ENCODE measurements around the gene LGALS3BP. TPM values are rescaled to one million over a fixed set of nuclear protein-coding genes. Genes with fewer than 3 reads are reported as not detected.
"Not testable (repeated sequence)": the region's sequence is repeated elsewhere in the genome, so short reads cannot be mapped to it uniquely, and the experiment has no call there.

LGALS3BP gene, protein sequence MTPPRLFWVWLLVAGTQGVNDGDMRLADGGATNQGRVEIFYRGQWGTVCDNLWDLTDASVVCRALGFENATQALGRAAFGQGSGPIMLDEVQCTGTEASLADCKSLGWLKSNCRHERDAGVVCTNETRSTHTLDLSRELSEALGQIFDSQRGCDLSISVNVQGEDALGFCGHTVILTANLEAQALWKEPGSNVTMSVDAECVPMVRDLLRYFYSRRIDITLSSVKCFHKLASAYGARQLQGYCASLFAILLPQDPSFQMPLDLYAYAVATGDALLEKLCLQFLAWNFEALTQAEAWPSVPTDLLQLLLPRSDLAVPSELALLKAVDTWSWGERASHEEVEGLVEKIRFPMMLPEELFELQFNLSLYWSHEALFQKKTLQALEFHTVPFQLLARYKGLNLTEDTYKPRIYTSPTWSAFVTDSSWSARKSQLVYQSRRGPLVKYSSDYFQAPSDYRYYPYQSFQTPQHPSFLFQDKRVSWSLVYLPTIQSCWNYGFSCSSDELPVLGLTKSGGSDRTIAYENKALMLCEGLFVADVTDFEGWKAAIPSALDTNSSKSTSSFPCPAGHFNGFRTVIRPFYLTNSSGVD
- polyA plus RNA-seq = 100 to 1,000 TPM; 104 to 220 (median 144) TPM

DNA sequence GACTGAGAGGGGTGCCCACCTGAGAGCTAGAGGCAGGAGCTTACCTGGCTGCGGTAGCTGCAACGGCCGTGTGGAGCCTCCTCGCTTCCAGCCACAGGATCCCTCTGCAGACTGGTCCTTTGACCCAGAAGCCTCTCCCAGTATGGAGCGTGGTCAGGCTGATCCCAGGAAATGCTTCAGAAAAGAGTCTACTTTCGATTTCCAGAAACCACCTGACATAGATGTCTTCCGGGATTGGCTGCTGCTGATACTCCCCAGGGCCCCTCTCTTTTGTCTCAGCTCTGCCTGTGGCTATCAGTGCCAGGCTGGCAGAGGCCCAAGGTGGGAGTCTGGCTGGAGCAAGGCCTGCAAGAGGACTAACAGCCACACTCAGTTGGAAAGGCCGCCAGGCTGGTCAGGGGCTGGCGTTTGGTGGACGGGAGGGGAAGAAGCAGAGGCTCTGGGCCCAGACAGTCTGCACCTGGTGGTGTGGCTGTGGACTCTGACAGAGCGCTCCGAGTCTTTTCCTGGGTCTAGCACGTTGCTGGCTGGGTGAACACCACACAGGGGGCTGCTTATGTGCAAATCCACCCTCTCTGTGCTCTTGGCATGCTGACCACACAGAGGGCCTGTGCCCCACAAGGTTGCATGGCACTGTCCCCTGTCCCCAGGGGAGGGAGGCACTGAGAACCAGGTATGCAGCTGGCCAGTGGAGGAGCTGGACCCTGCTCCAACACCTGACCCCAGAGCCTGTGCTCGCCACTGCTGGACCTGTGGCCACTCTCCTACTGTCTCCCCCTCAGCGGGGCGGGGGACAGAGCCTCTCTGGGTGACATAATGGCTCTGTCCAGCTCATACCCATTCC, at the start of gene LGALS3BP:
LGALS3BP (minus strand) TSS at position 144 of the 844 bp plus-strand sequence. CDS start 2,732 bp downstream, outside the sequence.
- WGBS, 3 donors = 38 to 53% (median 43%) methylated on average over 16 of the region's 16 CpGs
- no peak within 1 kb of the TSS for H3K27ac ChIP-seq (ENCODE audit: low read depth, low read length)

DNA sequence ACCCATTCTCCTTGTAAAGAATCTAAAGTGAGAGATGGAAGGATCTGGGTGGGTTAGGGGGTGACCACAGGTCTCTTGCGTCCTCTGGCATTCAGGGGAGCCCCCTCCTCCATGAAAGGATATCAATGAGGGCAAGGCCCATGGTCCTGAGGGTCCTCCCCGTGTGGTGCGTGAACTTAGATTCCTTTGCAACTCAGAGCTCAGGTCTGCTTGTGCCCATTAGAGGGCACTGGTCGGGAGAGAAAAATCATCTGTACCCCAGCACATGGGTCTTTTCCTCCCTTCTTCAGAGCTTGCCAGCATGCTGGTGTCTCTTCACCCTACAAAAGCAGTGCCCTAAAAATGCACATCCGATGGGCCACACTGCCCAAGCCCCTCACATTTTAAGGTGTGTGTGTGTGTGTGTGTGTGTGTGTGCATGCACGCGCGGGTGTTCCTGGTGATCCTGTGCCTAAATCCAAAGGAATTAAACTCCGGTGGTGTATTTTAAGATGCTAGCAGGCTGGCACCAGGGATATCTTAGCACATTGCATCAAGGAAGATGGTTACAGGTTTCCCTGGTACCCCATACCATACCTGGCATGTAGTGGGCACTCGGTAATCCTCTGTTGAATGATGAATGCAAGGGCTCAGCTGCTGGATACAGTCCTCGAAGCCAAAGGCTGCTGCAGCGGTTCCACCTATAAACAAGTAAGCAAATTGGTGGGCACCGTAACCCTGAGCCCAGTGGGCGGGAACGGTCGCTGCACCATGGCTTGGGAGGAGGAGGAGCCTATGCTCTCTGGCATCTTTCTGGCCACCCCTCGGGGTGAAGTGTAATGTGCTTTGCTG, 49.0 kb upstream of the LGALS3BP start:
- H3K27ac ChIP-seq (ENCODE audit: low read depth, low read length) = no peak overlapping the region
- WGBS, 3 donors = 70 to 84% (median 79%) methylated on average over 17 of the region's 17 CpGs

DNA sequence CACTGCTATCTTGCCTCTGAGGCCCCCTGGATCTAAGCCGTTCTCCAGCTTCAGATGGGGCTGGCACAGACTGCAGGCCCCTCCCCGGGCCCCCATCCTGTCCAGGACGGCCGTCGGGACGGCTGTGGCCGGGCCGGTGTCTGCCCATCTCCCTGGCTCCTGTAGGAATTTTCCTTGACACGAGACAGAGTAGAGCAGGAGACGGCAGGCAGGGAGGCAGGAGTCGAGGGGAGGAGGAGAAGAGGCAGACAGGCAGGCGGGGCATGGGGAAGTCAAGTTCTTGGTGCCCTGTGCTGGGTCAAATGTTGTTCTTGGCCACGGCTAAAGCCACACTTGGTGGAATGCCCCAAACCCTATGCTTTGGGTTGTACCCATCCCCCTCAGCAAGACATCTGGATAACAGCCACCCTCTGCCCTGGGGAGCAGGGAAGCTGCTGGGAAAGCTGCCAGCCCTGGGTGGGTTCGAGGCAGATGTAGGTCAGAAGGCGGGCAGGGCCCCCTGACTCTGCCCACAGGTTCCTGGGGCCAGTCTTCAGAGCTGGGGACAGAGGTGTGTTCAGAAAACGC, 48.3 kb upstream of the LGALS3BP start:
- 21 to 33% (median 26%) methylated on average over 16 of the region's 16 CpGs for WGBS, 3 donors
- peak overlapping the region; percentile 13 for H3K27ac ChIP-seq (ENCODE audit: low read depth, low read length)

DNA sequence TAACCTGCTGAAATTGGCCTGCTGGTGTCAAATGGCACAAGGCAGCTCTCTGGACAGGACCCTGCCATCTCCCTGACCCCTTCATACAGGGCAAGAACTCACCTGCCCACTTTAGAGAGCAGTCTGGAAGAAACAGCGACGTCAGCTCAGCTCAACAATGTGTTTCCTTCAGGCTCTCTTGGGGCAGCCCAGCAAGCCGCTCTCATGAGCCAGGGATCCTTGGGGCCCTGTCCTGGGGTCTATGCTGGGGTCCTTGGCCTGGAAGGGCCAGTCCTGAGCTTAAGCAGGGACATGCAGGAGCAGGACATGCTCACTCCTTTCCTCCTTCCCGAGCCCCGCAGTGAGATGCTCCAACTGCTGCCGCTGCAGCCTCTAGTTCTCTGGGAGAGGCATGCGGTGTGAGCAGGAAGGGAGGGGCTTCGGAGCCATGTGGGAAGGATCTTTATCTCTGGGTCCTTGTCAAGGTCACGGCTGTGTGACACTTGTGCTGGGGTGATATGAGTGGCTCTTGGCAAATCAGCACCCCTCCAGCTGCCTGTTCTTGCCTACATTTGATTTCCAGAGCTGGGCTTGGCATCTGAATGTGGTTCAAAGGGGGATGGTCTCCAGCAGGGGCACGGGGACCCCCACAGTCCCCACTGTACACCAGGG, 47.7 kb upstream of the LGALS3BP start:
- H3K27ac ChIP-seq (ENCODE audit: low read depth, low read length) = peak overlapping the region; percentile 80
- 22 to 42% (median 37%) methylated on average over 9 to 10 of the region's 10 CpGs for WGBS, 3 donors

DNA sequence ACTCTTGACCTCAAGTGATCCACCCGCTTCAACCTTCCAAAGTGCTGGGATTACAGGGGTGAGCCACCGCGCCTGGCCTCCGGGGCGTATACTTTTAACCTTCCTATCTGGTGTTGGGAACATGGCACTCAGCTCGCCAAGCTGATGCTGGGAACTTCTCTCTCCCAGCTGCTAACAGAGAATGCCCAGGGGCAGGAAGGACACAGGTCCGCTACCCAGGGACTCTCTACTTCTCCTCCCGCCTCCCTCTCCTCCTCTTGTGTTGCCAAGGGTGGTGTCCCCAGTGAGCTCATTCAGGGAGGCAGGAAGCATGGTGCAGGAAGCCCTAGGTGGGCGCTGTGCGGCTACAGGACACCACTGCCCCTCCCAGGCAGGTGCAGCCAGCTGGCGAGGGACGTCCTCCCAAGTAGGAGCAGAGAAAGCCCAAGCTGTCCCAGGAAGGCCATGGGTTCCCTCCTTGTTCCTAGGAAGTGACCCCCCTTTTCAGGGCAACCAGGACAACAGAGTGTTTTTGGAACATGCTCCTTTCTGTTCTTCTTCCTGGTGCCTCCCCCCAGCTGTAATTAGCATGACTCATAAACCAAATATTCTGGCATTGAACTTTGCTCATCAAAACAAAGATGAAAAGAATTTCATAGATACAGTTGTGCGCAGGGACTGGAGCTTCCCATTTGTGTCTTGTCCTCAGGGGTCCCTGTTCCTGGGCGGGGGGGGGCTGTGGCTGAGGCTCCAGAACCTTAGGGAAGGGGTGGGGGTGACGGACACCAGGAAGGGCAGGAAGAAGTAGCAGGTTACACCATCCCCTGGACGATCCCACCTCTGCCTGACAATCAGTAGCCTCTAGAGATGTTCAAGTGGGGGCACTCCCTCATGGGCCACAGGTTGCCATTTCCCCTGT, 46.9 kb upstream of the LGALS3BP start:
- WGBS, 3 donors = 55 to 74% (median 59%) methylated on average over 16 of the region's 16 CpGs
- peak overlapping the region; percentile 80 for H3K27ac ChIP-seq (ENCODE audit: low read depth, low read length)

DNA sequence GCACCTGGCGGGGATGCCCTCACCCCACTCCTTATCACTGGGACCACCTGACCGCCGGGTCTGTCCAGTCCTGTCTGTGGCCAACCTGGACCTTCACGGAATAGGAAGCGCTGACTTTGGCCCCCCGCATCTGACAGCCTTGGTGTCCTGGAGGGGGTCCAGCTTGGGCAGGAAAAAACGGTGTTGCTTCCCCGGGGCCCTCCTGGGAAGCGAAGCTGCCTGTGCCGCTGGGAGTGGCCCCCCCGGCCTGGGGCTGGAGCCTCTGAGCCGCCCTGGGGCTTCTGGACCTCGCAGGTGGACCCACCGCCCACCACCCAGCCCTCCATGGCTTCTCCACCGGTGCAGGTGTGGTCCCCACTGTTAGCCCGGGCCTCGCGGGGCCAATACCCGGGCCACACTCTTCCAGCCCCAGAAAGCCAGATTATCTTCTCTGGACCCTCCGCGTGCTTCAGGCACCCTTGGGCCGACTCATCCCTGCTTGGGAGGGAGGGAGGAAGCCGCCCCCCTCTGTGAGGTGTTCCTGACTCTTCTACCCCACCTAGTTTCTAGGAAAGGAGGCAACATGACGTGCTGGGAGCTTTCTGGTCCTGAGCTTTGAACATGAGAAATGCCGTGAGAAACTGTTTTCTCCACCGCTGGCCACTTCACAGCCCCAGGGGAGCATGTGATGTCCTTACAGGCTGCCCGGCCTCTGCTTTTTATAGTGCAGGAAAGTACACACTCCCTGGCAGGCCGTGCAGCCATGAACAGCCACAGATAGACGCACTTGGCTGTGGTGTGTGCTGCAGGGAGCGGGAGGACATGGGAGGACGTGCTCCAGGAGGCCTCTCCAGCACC, 45.4 kb upstream of the LGALS3BP start:
- 41 to 65% (median 50%) methylated on average over 31 of the region's 31 CpGs for WGBS, 3 donors
- no peak overlapping the region for H3K27ac ChIP-seq (ENCODE audit: low read depth, low read length)

DNA sequence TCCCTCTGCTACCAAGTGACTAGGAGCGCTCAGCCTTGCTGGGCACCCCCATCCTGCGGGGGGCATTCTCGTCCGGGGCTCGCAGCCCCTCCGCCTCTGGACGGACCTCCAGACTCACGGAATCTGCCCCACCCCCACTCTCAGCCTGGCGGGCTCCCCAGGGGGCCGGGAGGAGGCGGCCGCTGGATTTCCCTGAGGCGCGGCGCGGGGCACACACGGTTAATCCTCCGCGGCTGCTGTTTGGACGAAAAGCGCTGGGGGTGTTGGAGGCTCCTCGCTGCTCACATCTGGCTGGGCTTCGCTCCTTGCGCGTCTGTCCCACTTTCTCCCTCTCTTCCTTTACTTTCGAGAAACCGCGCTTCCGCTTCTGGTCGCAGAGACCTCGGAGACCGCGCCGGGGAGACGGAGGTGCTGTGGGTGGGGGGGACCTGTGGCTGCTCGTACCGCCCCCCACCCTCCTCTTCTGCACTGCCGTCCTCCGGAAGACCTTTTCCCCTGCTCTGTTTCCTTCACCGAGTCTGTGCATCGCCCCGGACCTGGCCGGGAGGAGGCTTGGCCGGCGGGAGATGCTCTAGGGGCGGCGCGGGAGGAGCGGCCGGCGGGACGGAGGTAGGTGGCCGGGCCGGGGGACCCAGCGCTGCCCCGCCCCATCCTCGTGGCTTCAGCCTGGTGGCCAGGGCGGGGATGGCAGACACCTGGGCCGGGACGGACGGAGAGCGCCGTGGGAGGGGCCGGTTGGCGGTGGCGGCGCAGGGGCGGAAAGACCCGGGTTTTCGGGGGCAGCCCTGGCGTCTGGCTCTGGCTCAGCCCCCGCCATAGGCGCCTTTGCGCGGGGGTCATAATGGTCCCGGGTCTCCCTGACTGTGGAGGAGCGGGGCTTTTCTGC, 44.4 kb upstream of the LGALS3BP start, which contains the start of gene C1QTNF1:
C1QTNF1 (plus strand) TSS at position 284 of the 886 bp plus-strand sequence. CDS start 19,800 bp downstream, outside the sequence.
- WGBS, 3 donors = 2% methylated on average over 70 to 77 of the region's 77 CpGs
- peak within 1 kb of the TSS; percentile 77 for H3K27ac ChIP-seq (ENCODE audit: low read depth, low read length)

DNA sequence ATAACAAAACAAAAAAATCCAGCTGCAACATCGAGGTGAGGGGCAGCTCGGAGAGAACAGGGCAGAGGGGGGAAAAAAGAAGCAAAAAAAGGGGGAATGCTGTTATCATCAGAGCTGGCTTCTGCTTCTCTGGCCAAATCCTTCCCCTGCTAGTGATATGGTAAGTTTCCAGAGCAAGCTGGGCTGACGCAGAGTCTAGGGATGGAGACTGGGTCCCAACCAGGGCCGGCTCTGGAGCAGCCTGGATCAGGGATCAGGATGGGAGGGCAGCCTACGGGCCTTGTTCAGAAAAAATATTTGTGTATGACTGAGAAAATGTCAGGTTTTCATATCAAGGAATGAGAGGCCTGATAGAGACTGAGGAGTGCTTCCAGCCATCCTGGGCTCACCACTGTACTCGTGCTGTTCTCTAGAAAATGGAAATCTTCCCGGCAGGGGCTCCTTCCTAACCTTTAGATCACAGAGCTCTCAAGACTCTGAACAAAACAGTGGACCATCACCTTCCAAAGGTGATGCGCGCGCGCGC, 43.5 kb upstream of the LGALS3BP start:
- H3K27ac ChIP-seq (ENCODE audit: low read depth, low read length) = peak overlapping the region; percentile 77
- WGBS, 3 donors = 78 to 84% (median 83%) methylated on average over 12 of the region's 12 CpGs

DNA sequence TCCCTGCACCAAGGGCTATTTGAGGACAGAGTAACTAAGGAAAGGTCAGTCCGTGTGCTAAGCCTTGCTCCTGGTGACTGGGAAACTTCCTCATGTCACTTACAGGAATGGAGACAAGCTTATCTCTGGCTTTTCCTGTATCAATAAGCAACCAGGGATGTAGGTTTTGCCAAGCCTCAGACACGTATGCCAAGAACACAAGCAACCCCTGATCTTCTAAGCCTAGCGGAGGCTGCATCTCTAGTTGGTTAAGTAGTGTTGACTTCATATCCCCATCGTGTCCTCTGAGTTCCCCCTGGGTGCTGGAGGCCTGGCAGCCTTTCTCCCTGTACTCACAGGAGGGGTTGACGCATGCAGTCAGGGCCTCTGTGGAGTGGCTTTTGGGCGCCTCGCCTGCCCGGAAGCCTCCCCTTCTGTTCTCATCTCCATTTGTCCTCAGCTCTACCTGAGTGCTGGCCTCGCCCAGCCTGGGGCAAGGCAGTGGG, 42.8 kb upstream of the LGALS3BP start:
- H3K27ac ChIP-seq (ENCODE audit: low read depth, low read length) = peak overlapping the region; percentile 77
- WGBS, 3 donors = 56 to 69% (median 65%) methylated on average over 9 of the region's 9 CpGs

DNA sequence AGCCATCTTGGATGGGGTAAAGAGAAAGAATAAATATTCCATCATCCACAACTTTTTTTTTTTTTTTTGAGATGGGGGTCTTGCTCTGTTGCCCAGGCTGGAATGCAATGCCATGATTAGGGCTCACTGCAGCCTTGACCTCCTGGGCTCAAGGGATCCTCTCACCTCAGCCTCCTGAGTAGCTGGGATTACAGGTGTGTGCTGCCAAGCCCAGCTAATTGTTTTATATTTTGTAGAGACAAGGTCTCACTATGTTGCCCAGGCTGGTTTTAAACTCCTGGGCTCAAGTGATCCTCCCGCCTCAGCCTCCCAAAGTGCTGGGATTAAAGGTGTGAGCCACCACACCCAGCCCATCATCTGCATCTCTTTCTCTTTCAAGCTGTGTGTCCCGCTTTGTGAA, 42.2 kb upstream of the LGALS3BP start:
- WGBS, 3 donors = 87 to 95% (median 93%) methylated on average over 2 of the region's 2 CpGs
- not testable (repeated sequence) for H3K27ac ChIP-seq (ENCODE audit: low read depth, low read length)

DNA sequence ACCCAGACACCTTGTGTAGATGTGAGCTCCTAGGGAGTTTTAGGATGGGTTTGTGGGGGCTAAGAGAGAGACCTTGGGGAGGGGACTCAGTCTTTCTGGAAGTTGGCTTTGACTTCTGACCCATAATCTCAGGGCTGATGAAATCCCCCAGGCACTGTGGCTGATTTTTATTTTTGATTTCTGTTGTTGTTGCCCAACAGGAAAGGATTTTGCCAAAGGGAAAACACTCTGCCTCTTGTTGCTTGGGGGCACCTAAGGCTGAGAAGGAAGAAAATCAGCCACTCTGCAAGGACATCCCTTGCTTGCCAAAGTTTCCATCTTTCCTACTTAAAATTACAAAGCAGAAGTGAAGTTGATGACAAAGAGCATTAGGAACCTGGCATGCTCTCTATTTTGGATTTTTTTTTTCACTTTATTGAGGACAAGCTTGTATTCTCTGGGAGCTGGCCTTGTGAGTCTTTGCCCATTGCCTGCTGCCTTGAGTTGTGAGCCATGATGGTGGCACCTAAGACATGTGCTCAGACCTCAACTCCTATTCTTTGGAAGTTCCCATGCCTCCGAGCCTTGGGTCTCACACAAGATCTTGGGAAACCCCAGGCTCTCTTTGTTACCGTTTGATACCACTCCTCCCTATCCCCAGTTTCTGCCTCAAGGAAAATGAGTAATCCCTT, 41.0 kb upstream of the LGALS3BP start:
- WGBS, 3 donors = 48 to 80% (median 54%) methylated on average over 2 of the region's 2 CpGs
- peak overlapping the region; percentile 19 for H3K27ac ChIP-seq (ENCODE audit: low read depth, low read length)

DNA sequence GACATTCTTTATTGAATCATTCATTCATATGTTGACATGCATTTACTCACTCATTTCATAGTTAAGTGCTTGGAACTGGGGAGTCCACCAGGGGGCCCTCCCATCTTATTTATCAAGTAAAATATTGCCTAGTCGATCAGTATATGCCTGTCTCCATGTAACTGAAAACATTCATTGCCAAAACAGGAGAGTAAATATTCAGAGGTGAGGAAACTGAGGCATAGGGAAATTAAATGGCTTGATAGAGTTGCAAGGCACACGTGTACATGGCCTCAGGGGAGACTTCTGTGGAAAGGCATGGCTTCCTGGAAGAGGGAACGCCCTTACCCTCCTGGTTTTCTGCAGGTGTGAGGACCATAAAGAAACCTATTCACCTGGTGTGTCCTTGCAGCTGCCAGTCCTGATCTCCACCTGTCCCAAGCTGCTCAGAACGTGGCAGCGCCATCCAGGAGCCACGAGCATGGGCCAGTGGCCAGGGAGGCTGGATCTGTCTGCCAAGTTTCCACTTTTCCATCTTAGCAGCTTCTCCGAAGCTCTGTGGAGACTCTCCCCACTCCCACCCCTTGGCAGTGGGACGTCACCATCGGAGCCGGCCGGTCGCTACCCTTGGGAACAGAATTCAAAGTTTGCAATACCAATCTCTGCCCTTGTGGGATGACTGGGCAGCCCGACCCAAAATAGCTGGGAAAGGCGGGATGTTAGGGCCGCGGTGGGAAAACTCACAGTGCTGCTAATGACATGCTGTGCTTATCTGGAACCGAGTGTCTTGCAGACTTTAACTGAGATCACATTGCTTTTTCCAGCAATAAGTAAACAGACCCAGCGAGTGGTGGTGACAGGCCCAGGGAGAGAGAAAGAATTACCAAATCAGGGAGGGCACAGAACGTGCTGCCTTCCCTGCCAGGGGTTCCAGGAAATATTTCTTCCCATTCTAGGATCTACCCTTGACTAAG, 40.2 kb upstream of the LGALS3BP start:
- 14 to 39% (median 29%) methylated on average over 19 of the region's 19 CpGs for WGBS, 3 donors
- peak overlapping the region; percentile 19 for H3K27ac ChIP-seq (ENCODE audit: low read depth, low read length)

DNA sequence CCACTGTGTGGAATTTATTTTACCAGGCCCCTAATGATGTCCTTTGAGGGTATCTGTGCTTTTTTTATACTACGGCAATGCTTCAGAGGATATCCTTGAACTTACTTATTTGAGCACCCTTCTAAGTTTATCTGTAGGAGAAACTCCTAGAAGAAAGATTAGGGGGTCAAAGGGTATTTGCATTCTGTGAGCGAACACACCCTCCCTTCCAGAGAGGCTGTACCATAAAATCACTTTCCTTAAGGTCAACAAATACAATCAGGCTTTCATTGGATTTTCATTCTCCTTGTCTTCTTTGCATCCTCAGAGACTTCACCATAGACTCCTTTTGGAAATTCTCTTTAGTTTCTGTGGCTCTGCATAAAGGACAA, 39.5 kb upstream of the LGALS3BP start:
- no peak overlapping the region for H3K27ac ChIP-seq (ENCODE audit: low read depth, low read length)
- WGBS, 3 donors = 50 to 82% (median 70%) methylated on average over 2 of the region's 2 CpGs

Measured in adipose tissue (tissue), 3 donors.